CD4-positive, CD25-positive, alpha-beta regulatory T cell (primary cell): ENCODE measurements around the gene ALKBH8. TPM values are rescaled to one million over a fixed set of nuclear protein-coding genes. Genes with fewer than 3 reads are reported as not detected.
A peak's percentile ranks its signal among the peaks of the same experiment; 100 is the strongest.

Source experiments
- ATAC-seq, 2 donors: fragments of 150-1000 bp; cut with Tn5 transposase; one replicate each; pipeline ENCODE4 v1.10.0; 2021; ENCODE audit warnings: low read depth in 2 of 2, moderate number of reproducible peaks in 2 of 2, moderate library complexity in 1 of 2
- DNase-seq, 3 donors: peaks; one replicate each; pipeline versions ENCODE4 v3.0.0 to v3.0.0-alpha.2; 2012 to 2022; ENCODE audit warnings: mixed read lengths in 1 of 3
- H3K27ac ChIP-seq: one replicate; pipeline ENCODE4 v1.7.0; 2013; ENCODE audit warnings: mild to moderate bottlenecking, low read length; ENCODE audit not compliant: insufficient read depth, poor library complexity, severe bottlenecking
- H3K27me3 ChIP-seq: one replicate; pipeline ENCODE4 v1.7.0; 2013; ENCODE audit warnings: low read length; ENCODE audit not compliant: control insufficient read depth, insufficient read depth
- H3K36me3 ChIP-seq: one replicate; pipeline ENCODE4 v1.7.0; 2013; ENCODE audit warnings: mild to moderate bottlenecking, low read length, moderate library complexity; ENCODE audit not compliant: control insufficient read depth, insufficient read depth
- H3K4me1 ChIP-seq: 2 replicates; pipeline ENCODE4 v1.7.0; 2013; ENCODE audit warnings: mild to moderate bottlenecking, low read length; ENCODE audit not compliant: insufficient read depth, control insufficient read depth, poor library complexity, severe bottlenecking
- H3K4me3 ChIP-seq: one replicate; pipeline ENCODE4 v1.7.0; 2013; ENCODE audit warnings: low read depth, mild to moderate bottlenecking, low read length, moderate library complexity
- H3K9me3 ChIP-seq, 2 experiments: 1 replicate in 1 of 2; 2 replicates in 1 of 2; pipeline ENCODE4 v1.7.0; 2013; ENCODE audit warnings: low read length in 2 of 2, mild to moderate bottlenecking in 1 of 2, moderate library complexity in 1 of 2; ENCODE audit not compliant: control insufficient read depth in 2 of 2
- H3K27ac Mint-ChIP-seq, 3 donors: one replicate each; pipeline ENCODE4 v1.8.0; 2020 to 2022; ENCODE audit warnings: mild to moderate bottlenecking in 3 of 3, mixed read lengths in 3 of 3, moderate library complexity in 2 of 3
- H3K27me3 Mint-ChIP-seq: one replicate; pipeline ENCODE4 v1.8.0; 2022; ENCODE audit warnings: mild to moderate bottlenecking, mixed read lengths
- H3K36me3 Mint-ChIP-seq: one replicate; pipeline ENCODE4 v1.8.0; 2020; ENCODE audit warnings: mixed read lengths
- H3K4me1 Mint-ChIP-seq, 4 donors: one replicate each; pipeline ENCODE4 v1.8.0; 2020 to 2022; ENCODE audit warnings: mixed read lengths in 4 of 4, mild to moderate bottlenecking in 1 of 4
- H3K4me3 Mint-ChIP-seq, 4 donors: one replicate each; pipeline ENCODE4 v1.8.0; 2020 to 2022; ENCODE audit warnings: mild to moderate bottlenecking in 4 of 4, mixed read lengths in 4 of 4, moderate library complexity in 3 of 4
- H3K9me3 Mint-ChIP-seq, 7 donors: one replicate each; pipeline ENCODE4 v1.8.0; 2020 to 2022; ENCODE audit warnings: mixed read lengths in 7 of 7, mild to moderate bottlenecking in 3 of 7, moderate library complexity in 2 of 7
- polyA plus RNA-seq, 4 donors: library from polyadenylated mRNA; unstranded; fragments of 300-500 nt; fragmentation: Illumina TruSeq; gene quantifications; one replicate each; pipeline ENCODE4 v1.2.3, GENCODE V29; 2021
- total RNA-seq: library from RNA; stranded (reverse); gene quantifications from one replicate; pipeline ENCODE4 v1.2.3, GENCODE V29; 2022

Gene ALKBH8
- total and polyA plus RNA-seq, 5 donors from 2014 or later, result 5.8 to 11.8 (median 10.4) TPM

DNA sequence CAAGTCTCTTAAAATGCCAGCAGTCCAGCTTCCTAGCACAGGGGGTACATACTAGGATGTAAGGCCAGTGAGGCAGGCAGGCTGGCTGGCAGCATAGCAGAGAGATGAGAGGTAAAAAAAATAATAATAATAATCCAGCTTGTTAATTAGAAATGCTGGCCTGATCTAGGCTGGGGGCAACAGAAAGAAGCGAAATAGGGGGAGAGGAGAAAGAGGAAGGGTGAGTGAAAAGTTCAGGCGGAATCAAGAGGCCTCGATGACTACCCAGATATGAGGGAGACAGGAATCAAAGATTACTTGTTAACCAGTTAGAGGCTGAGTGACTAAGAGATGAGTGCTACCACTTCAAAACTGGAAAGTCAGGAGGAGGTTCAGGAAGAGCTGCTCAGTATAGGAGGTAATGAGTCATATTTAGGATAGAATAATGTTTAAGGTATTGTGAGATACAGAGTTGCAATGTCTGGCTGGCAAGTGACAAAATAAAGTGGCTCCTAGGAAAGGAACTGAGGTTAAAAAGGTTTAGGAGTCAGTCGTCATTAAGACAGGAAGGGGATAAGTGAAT, 2.8 kb downstream of the ALKBH8 start:
- Histone ChIP-seq H3K9me3 (no peaks in the 10 kb centered on the region), H3K27ac (no peak overlapping the region), H3K27me3 (no peaks in the 10 kb centered on the region), H3K4me3 (no peak overlapping the region), H3K4me1 (peaks cover 27% of the 10 kb centered on the region), H3K36me3 (peaks cover 17% of the 10 kb centered on the region)
- peaks cover 22 to 63% (median 54%) of the 10 kb centered on the region in 4 donors for H3K4me1 Mint-ChIP-seq
- ATAC-seq (no peak), DNase-seq (no peak)
- no peaks in the 10 kb centered on the region for H3K27me3 Mint-ChIP-seq
- peak overlapping the region in 2 of 3 donors; percentile 19 to 57 for H3K27ac Mint-ChIP-seq
- peak overlapping the region in 1 of 4 donors; percentile 82 for H3K4me3 Mint-ChIP-seq
- peaks cover 6% of the 10 kb centered on the region for H3K36me3 Mint-ChIP-seq
- no peaks in the 10 kb centered on the region for H3K9me3 Mint-ChIP-seq

DNA sequence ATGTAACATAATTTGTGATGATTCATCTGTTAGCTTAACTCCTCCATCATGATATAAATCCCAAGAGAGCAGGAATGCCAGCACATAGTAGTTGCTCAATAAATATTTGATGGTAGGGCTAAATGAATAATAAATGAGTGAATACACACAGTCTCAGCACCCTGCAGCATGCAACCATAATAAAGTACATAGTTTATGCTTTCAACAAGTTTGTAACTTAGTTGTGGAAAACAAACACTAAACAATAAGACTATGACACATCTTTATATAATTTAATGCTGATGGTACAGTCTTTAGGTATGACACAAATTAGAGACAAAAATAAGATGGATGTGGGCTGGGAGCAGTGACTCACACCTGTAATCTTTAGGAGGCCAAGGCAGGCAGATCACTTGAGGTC, 3.8 kb downstream of the ALKBH8 start:
- Mint-ChIP-seq H3K4me3 (peak overlapping the region in 1 of 4 donors; percentile 47), H3K9me3 (no peaks in the 10 kb centered on the region), H3K36me3 (peaks cover 7% of the 10 kb centered on the region), H3K4me1 (peaks cover 22 to 62% (median 51%) of the 10 kb centered on the region in 4 donors), H3K27ac (peak overlapping the region in 1 of 3 donors; percentile 19), H3K27me3 (no peaks in the 10 kb centered on the region)
- H3K4me1 ChIP-seq, result peaks cover 27% of the 10 kb centered on the region
- H3K36me3 ChIP-seq, result peaks cover 23% of the 10 kb centered on the region
- H3K27me3 ChIP-seq, result no peaks in the 10 kb centered on the region
- H3K4me3 ChIP-seq, result no peak overlapping the region
- ATAC-seq (no peak), DNase-seq (no peak)
- H3K27ac ChIP-seq, result no peak overlapping the region
- no peaks in the 10 kb centered on the region for H3K9me3 ChIP-seq

DNA sequence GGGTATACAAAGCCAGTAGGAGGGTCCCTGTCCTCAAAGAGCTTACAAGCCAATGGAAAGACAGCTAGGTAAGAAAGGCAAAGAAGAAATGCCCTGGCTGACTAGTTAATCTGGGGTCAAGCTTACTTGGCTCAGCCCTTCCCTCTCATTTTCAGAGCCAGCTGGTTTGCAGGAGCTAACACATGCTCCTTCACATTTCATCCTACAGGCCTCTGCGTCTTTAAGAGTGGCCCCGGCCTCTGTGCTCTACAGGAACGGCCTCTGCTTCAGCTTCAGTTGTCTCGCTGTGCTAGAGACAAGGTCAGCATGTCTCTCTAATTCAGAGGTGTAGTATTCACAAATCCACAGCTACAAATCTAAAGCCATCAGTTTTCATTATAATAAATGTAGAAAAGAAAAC, 15.2 kb downstream of the ALKBH8 start:
- H3K27me3 Mint-ChIP-seq, result no peaks in the 10 kb centered on the region
- Histone ChIP-seq H3K9me3 (no peaks in the 10 kb centered on the region), H3K4me3 (no peak overlapping the region), H3K27me3 (no peaks in the 10 kb centered on the region), H3K36me3 (peaks cover 62% of the 10 kb centered on the region), H3K4me1 (no peaks in the 10 kb centered on the region), H3K27ac (no peak overlapping the region)
- ATAC-seq, result no peak
- DNase-seq, result no peak
- H3K4me3 Mint-ChIP-seq, result no peak overlapping the region
- H3K36me3 Mint-ChIP-seq, result peaks cover 38% of the 10 kb centered on the region
- H3K27ac Mint-ChIP-seq, result no peak overlapping the region
- peaks cover 4 to 10% (median 7%) of the 10 kb centered on the region in 4 donors for H3K4me1 Mint-ChIP-seq
- no peaks in the 10 kb centered on the region for H3K9me3 Mint-ChIP-seq

DNA sequence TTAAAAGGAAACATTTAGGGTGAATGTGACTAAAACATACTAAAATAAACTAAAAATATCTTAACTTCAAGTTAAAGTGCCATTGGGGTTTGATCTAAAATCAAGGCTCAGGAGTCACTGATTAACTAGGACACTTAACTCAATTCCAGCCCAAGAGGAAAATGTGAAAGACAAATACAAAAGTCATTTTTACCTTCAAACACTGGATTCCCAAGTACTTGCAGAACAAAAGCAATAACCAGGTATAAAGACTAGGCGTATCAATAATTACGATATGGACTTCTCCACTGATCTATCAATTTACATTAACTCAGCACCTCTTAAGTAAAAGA, 15.6 kb downstream of the ALKBH8 start:
- Histone ChIP-seq H3K27me3 (no peaks in the 10 kb centered on the region), H3K4me3 (no peak overlapping the region), H3K36me3 (peaks cover 61% of the 10 kb centered on the region), H3K4me1 (no peaks in the 10 kb centered on the region), H3K9me3 (no peaks in the 10 kb centered on the region), H3K27ac (no peak overlapping the region)
- Mint-ChIP-seq H3K4me1 (peaks cover 4 to 10% (median 9%) of the 10 kb centered on the region in 4 donors), H3K27ac (no peak overlapping the region), H3K36me3 (peaks cover 40% of the 10 kb centered on the region), H3K27me3 (no peaks in the 10 kb centered on the region), H3K9me3 (no peaks in the 10 kb centered on the region), H3K4me3 (no peak overlapping the region)
- DNase-seq, result no peak
- no peak for ATAC-seq

DNA sequence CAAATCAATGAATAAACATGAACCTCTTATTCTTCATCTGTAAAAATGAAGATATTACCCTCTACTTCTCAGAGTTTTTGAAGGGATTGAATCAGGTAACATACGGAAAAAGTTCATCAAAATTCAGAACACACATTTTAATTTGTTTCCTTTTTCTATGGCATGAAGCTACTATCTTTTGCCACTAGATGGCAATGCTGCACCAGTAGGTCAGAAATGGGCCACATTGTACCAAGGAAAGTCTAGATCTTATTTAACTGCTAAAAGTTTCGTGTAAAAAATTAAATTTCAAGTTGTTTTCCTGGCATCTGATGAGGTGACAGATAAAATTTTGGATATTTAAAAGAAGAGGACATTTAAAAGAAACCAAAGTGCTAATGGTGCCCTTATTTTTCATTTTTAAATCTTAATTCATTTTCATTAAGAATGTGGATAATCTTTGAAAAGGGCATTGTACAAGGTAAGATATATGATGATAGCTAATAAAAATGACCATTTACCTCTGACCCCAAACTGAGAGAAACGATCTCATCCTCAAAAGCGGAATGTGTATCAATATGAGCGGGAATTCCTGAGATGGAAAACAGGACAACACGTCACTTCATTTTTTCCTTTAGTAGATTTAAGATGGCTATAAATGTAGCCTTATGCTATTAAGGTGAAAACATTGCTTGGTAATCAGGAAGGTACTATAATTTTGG, 16.1 kb downstream of the ALKBH8 start:
- no peak overlapping the region for H3K27ac ChIP-seq
- peak overlapping the region in 1 of 3 donors; percentile 54 for H3K27ac Mint-ChIP-seq
- H3K4me3 Mint-ChIP-seq, result no peak overlapping the region
- no peaks in the 10 kb centered on the region for H3K27me3 Mint-ChIP-seq
- ATAC-seq (peak in 1 of 2 donors; percentile 44), DNase-seq (peak; percentile 10 to 58 (median 41))
- H3K36me3 Mint-ChIP-seq, result peaks cover 45% of the 10 kb centered on the region
- H3K4me3 ChIP-seq, result no peak overlapping the region
- no peaks in the 10 kb centered on the region for H3K27me3 ChIP-seq
- no peaks in the 10 kb centered on the region for H3K9me3 Mint-ChIP-seq
- no peaks in the 10 kb centered on the region for H3K9me3 ChIP-seq
- peaks cover 4 to 12% (median 10%) of the 10 kb centered on the region in 4 donors for H3K4me1 Mint-ChIP-seq
- H3K4me1 ChIP-seq, result no peaks in the 10 kb centered on the region
- H3K36me3 ChIP-seq, result peaks cover 56% of the 10 kb centered on the region

DNA sequence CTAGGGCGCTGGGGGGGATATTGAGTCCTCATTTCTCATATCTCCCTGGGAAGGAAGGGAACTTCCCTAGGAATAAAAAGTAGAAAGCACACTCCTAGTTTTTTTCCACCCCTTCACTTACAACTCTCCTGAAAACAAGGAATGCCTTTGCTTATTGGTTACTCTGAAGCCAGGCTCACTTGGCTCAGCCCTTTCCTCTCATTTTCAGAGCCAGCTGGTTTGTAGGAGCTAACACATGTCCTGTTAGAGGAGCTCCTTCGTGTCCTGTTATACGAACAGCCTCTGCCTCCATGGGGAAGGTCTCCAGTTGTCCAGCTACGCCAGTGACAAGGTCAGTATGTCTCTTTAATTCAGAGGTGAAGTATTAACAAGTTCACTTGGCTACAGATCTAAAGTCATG, 17.6 kb downstream of the ALKBH8 start:
- Mint-ChIP-seq H3K27ac (no peak overlapping the region), H3K36me3 (peaks cover 47% of the 10 kb centered on the region), H3K9me3 (no peaks in the 10 kb centered on the region), H3K27me3 (no peaks in the 10 kb centered on the region), H3K4me3 (no peak overlapping the region), H3K4me1 (peaks cover 4 to 12% (median 10%) of the 10 kb centered on the region in 4 donors)
- Histone ChIP-seq H3K27ac (no peak overlapping the region), H3K9me3 (no peaks in the 10 kb centered on the region), H3K36me3 (peaks cover 42% of the 10 kb centered on the region), H3K4me3 (no peak overlapping the region), H3K27me3 (no peaks in the 10 kb centered on the region), H3K4me1 (no peaks in the 10 kb centered on the region)
- ATAC-seq (no peak), DNase-seq (no peak)

DNA sequence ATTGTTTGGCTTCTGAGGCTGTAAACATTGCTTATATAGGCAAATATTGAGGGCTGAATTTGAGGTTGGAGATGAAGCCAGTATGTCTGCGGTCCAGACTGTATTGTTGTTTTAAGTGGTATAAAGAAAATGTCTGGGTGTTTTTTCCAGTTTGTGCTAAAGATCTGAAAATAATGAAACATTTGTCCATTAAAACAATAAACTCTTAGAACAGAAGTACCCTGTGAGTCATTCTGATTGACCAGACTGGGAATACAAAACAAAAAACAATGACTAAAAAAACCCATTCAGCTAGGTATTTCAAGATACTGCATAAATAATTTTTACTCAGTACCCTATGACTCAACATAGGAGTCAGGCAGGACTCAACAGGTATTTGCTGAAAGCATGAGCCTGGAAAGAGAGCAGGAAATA, 20.4 kb downstream of the ALKBH8 start:
- H3K4me3 ChIP-seq, result no peak overlapping the region
- no peak for DNase-seq
- no peak overlapping the region for H3K27ac Mint-ChIP-seq
- peaks cover 4 to 17% (median 10%) of the 10 kb centered on the region in 4 donors for H3K4me1 Mint-ChIP-seq
- H3K27ac ChIP-seq, result no peak overlapping the region
- H3K27me3 ChIP-seq, result no peaks in the 10 kb centered on the region
- H3K9me3 Mint-ChIP-seq, result no peaks in the 10 kb centered on the region
- no peak overlapping the region for H3K4me3 Mint-ChIP-seq
- H3K36me3 ChIP-seq, result peaks cover 18% of the 10 kb centered on the region
- no peaks in the 10 kb centered on the region for H3K4me1 ChIP-seq
- no peak for ATAC-seq
- H3K36me3 Mint-ChIP-seq, result peaks cover 51% of the 10 kb centered on the region
- no peaks in the 10 kb centered on the region for H3K9me3 ChIP-seq
- H3K27me3 Mint-ChIP-seq, result no peaks in the 10 kb centered on the region

DNA sequence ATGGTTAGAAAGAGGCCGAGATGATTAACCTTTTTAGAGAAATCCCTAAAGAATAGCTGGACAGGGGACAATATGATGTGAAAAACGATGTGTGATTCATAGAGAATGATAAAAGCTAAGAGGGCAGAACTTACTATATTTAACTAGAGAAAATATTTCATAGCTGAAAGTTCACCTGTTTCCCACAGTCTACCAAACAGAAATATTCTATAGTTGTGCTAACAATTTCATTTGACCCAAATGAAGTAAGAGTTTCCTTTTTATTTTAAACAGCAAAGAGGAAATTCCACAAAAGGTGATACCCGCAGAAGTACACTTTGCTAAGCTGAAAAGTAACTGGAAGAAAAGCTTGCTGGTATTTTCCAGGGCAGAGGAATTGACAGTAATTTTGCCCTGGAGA, 26.7 kb downstream of the ALKBH8 start:
- no peaks in the 10 kb centered on the region for H3K27me3 Mint-ChIP-seq
- peaks cover 4 to 11% (median 8%) of the 10 kb centered on the region in 4 donors for H3K4me1 Mint-ChIP-seq
- DNase-seq (no peak), ATAC-seq (no peak)
- peaks cover 24% of the 10 kb centered on the region for H3K36me3 ChIP-seq
- H3K9me3 Mint-ChIP-seq, result peaks cover 0 to 5% (median 0%) of the 10 kb centered on the region in 7 donors
- H3K4me3 Mint-ChIP-seq, result no peak overlapping the region
- peaks cover 56% of the 10 kb centered on the region for H3K36me3 Mint-ChIP-seq
- no peaks in the 10 kb centered on the region for H3K27me3 ChIP-seq
- H3K9me3 ChIP-seq, result no peaks in the 10 kb centered on the region
- H3K4me3 ChIP-seq, result no peak overlapping the region
- H3K4me1 ChIP-seq, result no peaks in the 10 kb centered on the region
- H3K27ac Mint-ChIP-seq, result no peak overlapping the region
- no peak overlapping the region for H3K27ac ChIP-seq
